CD4-positive, alpha-beta T cell treated with Interleukin-21 for 1 hour (primary cell): ENCODE data around the gene NOTCH1.

Experiments
- DNase-seq: peaks from one replicate; pipeline ENCODE4 v3.0.0-alpha.2; 2020

NOTCH1 gene

DNA sequence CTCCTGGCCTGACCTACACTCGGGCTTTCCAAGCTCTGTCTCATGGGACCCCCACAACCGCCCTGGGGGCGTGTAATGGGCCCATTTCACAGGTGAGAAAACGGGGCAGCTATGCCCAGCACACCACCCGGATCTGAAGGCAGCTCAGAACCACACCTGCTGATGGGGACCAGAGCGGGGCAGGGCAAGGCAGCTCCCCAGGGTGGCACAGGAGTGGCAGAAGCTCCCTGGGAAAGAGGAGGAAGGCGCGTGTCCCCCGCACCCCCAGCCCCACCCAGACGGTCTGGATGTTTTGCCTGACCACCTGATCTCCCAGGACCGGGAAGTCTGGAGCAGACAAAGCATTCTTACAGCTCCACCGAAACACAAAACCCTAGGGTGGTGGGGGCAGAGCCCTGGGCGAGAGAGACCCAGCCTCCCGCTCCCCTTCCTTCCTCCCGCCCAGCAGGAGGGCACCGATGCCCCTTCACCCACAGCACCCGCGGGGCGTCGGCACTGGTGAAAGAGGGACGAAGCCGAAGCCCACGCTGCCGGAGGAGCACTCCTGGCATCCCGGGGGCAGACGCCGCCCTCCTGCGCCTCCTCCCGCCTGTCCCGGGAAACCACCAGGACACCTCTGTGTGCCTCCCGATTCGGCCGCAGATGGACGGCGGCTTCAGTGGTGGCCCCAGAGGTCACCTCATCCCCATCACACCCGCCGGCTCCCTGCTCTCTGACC, 14.5 kb downstream of the NOTCH1 start:
- DNase-seq: no peak

DNA sequence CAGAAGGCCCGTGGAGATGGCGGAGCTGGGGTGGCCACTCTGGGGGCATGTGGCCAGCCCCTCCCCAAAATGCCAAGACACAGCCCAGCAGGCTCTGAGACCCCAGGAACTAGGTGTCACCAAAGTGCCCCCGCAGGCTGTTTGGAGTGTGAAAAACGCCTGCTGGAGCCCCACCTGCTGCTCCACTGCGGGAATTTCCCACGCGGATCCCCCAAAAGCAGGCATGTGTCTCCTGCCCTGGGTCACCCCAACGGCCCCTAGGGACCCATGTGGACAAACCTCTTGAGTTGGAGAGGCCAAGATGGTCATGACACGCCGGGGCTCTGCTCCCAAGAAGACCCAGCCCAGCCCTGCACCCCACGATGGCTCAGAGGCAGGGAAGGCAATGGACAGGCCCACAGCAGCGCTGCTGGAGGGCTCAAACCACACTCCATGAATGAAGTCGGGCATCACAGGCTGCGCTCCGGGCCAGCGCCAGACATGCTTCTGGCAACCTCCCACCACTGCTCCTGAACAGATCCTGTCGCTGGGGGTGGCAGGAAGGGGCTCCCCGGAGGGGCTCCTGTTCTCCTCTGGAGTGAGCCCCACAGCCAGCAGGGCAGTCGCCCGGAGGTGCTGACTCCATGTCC, 15.3 kb downstream of the NOTCH1 start:
- DNase-seq: no peak

DNA sequence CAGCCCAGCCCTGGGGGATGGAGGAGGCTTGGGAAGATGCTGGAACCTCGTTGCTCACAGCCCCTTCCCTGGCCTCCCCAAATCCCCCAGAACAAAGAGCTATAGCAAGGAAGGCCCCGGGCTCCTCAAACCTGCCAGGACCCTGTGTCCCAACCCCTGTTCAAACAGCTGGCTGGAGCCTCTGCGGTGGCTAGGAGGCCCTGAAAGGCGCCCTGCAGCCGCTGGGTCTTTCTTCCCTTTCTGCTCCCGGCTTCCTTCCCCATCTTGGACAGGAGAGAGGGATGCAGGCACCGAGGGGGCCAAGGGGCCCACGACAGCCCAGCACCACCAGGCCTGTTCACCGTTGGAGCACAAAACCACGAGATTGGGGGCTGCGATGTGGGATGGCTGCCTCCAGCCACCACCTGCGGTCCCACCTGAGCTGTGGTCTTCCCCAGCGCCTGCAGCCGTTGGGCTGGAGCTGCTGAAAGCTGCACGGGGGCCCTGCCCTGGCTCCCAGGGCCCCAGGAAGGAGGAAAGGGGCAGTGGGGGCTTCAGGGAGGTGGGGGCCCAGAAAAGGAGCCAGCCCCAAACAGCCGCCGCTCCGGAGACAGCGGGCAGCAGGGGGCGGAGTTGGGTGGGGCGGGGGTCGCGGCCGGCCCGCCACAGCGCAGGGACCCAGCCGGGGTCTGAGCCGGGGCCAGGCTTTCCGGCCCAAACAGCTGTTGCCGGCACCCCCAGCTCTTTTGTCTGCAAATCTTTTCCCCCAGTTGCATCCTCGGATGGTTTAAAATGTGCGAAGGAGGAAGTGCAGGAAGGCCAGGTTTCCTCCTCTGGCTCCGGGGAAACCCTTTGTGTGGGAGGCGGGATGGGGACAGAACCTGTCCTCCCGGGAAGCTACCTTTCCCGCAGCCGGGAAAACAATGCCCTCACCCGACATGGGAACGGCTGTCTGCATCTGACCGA, 16.1 kb downstream of the NOTCH1 start:
- DNase-seq: no peak

DNA sequence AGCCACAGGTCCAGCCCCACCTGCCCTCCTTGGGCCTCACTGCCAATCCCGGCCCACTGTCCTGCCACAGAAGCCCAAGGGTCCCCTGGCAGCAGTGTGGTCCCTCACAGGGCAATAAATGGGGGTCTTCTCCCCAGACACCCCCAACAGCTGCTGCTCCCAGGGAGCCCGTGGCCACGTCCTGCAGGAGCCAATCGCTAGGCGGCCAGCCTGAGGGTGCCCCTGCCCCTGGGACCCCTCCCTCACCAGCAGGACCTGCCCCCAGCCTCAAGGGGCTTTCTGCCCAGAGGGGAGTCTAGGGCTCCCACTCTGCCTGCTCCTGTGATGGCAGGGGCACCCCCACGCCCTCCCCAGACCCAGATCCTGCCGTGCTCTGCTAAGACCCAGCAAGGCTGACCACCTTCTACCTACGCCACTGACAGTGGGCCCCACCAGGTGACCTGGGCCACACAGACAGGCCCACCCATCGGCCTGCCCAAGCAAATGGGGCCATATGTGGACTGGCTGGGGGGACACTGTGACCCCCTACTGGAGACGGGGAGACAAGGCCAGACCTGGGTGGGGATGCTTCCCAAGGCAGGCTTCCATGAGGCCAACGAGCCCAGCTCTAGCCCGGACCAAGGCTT, 17.0 kb downstream of the NOTCH1 start:
- DNase-seq: no peak

DNA sequence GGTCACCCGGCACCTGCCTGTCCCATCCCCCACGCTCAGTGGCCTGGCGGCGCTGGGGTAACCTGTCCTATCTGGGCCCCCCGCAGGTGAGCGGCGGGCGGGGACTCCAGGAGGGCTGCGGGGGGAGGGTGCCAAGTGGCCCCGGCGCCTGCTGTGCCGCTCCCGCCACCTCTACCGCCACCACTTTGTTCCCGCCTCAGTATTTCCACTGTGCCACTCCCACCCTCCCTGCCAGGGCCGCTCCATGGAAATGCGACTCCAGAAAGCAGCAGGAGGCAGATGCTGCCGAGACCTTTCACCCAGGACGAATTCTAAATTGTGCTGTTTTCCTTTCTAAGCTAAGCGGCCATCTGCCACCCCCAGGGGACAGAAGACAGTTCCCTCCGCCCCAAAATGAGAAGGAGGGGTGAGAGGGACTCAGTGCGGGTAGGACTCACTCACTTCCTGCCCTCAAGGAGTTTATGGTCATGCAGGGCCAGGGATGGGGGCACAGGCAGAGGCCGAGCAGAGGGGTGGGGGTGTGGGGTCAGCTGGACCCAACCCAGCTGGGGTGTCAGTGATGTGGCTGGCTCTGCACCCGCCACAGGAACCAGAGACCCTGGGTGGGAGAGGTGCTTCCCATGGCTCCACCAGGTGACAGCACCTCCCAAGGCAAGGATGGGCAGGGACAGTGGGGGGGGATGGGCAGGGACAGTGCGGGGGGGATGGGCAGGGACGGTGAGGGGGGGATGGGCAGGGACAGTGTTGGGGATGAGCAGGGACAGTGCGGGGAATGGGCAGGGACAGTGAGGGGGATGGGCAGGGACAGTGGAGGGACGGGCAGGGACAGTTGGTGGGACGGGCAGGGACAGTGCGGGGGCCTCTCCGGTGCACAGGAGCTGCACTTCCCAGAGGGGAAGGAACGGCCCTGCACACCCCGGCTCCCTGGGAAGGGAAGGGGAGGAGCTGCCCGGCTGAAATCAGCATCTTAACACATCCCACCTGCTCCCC, 17.8 kb downstream of the NOTCH1 start:
- no peak for DNase-seq

DNA sequence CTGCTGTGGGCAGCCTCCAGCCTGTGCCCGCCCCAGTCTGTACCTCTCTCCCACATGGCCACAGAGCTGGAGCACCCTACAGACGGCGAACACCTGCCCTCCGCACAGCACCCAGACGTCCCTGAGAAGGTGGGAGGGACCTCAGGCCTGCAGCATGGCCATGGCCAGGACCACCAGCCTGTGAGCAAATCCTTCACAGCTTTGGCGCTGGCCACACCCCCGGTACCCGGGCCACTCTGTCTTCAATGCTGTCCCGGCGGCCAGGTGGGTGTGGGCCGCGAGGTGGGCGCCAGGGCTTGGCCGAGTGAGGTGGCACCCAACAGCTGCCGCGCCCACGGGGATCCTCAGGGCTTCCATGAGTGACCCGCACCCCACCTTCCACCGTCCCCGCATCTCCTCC, 18.7 kb downstream of the NOTCH1 start:
- no peak for DNase-seq

DNA sequence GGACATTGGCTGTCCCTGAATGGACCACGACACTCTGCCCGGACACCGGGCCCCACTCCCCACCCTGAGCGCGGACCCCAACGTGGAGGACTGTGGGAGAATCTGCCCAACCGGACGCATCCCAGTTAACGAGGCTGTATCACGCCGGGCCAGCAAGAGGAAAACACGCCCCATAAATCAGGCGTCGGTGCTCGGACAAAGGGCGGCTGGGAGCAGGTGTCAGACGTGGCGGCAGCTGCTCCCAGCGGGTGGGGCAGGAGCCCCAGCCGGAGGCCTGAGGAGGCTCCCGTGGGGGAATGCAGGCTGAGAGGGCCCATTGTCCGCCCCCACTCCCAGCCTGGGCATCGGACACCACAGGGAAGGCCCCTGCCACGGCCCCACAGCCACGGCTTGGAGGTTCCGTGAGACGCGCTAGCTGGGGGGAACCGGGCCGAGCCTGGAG, 19.2 kb downstream of the NOTCH1 start:
- no peak for DNase-seq

DNA sequence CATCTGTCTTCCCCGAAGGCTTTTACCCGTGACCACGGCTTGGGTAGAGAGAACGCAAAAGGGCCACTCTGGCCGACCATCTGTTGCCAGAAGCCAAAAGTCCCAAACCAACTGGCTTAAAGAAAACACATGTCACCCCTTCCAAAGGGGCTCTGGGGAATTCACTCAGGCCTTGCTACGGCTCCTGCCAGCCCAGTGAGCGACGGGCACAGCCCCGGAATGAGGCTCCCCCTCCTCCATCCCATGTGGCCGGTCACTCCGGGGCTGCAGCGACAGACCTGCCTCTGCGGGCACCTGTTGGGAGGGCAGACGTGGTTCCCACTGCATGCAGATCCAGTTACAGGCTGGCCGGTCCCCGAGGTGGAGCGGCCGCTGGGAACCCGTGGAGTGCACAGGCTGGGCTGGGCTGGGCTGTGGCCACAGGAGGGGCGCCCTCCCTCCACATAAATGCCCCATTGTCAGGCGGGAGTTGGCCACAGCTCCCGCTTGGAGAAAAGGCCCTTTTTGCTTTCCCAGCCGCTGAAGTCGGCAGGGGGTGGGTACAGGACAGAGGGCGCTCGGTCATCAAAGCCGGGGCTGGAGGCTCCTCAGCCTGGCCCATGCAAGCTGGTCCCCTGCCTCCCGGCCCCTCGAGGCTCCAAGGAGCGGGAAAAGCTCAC, 19.9 kb downstream of the NOTCH1 start:
- no peak for DNase-seq

DNA sequence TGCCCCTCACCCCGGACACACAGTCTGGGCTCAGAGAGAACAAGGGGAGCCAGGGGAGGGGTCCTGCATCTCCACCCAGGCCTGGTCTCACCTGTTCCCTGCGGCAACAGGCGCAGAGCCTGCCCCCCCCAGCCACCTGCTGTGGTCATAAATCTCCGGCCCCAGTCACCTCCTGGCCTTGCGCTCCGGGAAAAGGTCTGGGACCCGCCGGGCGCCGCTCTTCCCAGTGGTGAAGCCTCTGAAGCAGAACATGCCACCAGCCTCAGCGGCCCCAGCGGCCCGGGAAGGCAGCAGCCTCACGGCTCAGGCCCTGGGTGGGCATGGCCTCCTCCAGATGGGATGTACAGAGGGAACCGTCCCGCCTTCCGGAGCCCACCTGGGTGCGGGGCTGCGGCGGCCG, 20.6 kb downstream of the NOTCH1 start:
- no peak for DNase-seq

DNA sequence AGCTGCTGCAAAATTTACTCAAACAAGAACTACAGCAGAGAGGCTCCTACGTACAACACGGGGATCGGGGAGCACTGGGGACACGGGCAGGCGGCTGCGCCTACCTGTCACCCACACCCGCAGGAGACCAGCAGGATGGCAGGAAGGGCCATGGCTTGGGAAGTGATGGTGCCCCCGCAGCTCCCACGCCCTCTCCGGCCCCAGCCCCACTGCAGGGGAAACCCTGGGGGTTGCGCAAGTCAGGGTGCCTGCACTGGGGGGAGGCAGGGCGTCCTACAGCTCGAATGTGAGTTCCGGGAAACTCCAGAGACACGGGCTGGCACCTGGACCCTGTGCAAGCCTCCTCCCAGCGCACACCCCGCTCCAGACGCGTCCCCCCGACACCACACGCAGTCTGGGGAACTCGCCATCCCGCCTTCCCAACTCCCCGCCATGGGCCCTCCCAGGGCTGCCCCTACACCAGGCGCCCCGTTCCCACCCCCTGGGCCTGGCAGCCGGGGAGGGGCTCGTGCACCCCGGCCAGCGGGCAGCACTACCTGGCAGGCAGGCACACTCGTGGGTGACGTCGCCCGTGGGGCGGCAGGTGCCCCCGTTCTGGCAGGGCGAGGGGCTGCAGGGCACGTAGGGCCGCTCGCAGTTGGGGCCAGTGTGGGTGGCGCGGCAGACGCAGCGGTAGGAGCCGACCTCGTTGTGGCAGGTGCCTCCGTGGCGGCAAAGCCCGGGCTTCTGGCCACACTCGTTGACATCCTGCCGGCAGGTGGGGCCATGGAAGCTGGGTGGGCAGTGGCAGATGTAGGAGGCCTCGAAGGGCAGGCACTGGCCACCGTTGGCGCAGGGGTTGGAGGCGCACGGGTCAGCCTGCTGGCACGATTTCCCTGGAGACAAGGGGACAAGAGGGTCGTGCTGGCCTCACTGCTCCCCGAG, 23.3 kb downstream of the NOTCH1 start:
- no peak for DNase-seq

DNA sequence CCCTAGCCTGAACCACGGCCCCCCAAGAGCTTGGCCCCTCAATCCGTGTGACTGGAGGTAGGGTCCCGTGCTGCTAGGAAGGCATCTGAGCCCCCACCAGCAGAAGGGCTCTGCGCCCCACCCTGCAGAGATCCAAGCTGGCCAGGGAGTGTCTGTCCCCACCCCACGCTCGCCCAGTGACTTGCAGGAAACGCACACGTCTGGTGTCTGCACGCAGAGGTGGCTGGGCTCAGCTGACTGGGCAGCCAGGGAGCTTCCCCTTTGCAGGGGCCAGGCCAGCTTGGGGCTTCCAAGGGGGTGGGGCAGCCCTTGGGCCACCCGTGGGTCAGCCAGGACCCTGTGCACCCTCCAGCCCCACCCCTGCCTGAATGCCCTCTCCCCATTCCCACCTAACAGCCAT, 24.3 kb downstream of the NOTCH1 start:
- no peak for DNase-seq

DNA sequence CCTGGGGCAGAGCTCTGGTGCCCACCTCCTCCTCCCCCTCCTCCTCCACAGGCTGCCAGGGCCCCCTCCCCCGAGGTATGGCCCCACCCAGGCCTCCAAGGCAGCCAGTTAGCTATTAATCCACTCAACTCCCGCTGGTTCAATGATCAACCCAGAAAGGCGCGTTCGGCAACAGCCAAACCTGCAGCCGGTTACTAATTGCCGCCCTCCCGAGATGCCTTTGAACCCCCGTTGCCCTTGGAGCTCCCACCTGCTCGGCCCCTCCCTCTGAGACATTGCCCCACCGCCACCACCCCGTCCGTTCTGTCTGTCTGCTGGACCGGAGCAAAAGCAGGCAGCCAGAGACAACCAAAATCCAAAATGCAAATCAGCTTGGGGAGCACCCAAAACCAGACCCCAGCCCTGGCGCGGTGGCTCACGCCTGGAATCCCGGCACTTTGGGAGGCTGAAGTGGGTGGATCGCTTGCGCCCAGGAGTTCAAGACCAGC, 25.8 kb downstream of the NOTCH1 start:
- DNase-seq: no peak

DNA sequence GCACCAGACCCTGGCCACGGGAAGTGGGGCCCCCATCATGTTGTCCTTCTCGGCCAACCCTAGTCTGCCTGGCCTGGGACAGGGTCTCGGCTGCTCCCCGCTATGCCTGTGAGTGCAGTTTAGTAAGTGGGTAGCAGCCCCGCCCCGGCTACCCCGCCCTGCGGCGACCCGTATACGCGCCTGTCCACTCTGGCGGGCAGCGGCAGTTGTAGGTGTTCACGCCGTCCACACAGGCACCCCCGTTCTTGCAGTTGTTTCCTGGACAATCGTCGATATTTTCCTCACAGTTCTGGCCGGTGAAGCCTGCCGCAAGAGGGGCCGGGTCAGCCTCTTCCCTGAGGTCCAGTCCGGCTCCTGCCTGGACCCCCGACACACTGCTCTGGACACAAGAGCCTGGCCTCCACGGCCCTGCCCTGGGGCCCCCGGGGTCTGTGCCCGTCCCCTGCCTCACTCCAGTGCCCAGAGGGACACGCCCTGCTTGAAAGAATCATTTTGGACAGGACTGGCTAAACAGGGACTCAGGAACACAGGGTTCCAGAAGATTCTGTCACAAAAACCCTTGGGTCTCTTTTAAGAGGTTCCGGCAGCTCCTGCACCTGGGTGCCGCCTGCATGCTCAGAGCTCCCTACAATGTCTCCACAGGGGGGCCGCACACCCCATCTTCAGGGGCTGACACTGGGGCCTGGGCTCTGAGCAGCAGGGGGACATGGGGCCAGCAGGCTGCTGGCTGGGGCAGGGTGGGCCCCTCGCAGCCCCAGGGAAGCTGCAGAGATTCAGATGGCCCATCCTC, 26.4 kb downstream of the NOTCH1 start:
- DNase-seq: no peak

DNA sequence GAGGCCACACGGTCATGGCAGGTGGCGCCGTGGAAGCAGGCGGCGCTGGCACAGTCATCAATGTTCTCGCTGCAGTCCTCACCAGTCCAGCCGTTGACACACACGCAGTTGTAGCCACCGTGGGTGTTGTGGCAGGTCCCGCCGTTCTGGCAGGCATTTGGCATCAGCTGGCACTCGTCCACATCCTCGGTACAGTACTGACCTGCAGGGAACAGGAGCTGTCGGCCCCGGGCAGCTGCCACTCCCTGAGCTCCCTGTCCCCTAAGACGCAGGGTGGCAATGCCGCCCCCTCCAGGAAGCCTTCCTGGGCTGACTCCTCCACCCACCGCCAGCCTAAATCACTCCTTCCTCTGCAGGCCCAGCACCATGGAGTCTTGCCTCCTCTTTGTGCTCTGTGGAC, 27.2 kb downstream of the NOTCH1 start:
- no peak for DNase-seq

DNA sequence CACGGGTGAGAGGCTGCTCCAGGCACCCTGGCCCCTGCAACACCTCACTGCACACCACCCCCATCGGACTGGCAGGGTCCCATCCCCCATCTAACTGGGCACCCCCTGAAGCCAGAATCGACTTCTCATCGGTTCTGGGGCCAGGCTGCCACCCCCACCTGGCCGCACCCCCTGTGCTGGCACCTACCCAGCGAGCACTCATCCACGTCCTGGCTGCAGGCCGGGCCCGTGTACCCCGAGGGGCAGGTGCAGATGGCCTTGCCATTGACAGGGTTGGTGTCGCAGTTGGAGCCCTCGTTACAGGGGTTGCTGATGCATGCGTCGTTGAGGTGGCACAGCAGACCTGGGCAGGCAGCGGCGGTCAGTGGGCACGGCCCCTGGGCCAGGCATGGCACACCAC, 27.9 kb downstream of the NOTCH1 start:
- no peak for DNase-seq

DNA sequence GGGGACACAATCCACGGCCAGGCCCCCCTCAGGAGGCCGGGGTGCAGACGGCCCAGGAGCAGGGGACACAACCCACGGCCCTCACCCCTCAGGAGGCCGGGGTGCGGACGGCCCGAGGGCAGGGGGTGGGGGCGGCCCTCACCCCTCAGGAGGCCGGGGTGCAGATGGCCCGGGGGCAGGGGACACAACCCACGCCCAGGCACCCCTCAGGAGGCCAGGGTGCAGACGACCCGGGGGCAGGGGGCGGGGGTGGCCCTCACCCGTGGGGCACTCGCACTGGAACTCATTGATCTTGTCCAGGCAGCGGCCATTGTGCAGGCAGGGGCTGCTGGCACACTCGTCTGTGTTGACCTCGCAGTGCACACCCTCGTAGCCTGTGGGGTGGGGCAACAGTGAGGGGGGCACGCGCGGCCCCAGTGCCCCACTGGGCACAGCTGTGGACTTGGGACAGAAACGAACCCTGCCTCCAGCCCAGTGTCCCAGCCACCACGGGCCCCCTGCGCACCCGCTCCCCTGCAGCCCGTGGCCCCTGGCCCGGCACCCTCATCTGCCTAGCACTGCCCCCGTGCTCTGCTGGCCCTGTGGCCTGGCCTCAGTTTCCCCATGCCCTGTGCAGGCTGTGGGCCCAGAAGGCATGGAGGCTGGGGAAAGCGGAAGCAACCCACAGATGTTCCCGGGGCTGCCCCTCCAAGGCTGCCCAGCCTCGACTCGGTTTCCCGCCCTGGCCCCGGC, 28.7 kb downstream of the NOTCH1 start:
- DNase-seq: no peak

DNA sequence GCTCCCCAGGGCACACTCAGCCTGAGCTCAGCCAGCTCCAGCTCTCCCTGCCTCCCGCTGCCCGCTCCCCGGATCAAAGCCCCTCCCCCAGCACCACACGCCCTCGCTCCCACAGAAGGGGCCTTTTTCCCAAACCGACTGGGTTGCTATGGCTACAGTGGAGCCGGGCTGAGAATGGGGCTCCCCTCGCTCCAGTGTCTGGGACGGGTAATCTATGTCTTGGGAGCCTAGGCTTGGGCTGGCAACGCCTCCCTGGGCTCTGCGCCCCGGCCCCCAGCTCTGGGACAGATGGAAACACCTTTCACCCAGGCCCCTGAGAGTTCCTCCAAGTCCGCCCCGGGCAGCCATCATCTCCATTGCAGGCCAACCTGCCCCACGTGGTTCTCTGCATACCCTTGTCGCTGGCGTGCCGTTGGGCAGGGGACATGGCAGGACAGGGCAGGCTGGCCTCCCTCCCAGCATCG, 29.6 kb downstream of the NOTCH1 start:
- DNase-seq: no peak

DNA sequence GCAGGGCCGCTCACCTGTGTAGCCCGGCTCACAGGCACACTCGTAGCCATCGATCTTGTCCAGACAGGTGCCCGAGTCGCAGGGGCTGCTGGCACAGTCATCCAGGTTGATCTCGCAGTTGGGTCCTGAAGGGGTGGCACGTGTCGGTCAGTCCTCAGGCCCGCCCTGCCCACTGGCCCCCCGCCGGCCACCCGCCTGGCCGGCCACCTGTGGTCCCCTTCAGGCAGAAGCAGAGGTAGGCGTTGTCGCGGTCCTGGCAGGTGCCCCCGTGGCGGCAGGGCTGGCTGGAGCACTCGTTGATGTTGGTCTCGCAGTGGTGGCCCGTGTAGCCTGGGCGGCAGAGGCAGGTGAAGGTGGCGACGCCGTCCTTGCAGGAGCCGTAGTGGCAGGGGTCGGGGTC, 30.6 kb downstream of the NOTCH1 start:
- DNase-seq: no peak
